Rectal smooth muscle tissue (tissue), 1 donor: Measurements from ENCODE around the gene COLEC11.
"Not testable (repeated sequence)": the region's sequence is repeated elsewhere in the genome, so short reads cannot be mapped to it uniquely, and the experiment has no call there.

Source experiments
- H3K27ac ChIP-seq: one replicate; pipeline ENCODE4 v1.7.0; 2013; ENCODE audit warnings: low read depth, low read length, inconsistent platforms
- H3K27me3 ChIP-seq: one replicate; pipeline ENCODE4 v1.7.0; 2013; ENCODE audit warnings: low read length; ENCODE audit not compliant: control insufficient read depth, insufficient read depth
- H3K36me3 ChIP-seq: one replicate; pipeline ENCODE4 v1.7.0; 2013; ENCODE audit warnings: low read length; ENCODE audit not compliant: control insufficient read depth, insufficient read depth
- H3K4me1 ChIP-seq: one replicate; pipeline ENCODE4 v1.7.0; 2013; ENCODE audit warnings: low read length; ENCODE audit not compliant: control insufficient read depth, insufficient read depth
- H3K4me3 ChIP-seq: one replicate; pipeline ENCODE4 v1.7.0; 2013; ENCODE audit warnings: low read length
- H3K9ac ChIP-seq: one replicate; pipeline ENCODE4 v1.7.0; 2013; ENCODE audit warnings: low read length

COLEC11 gene

DNA sequence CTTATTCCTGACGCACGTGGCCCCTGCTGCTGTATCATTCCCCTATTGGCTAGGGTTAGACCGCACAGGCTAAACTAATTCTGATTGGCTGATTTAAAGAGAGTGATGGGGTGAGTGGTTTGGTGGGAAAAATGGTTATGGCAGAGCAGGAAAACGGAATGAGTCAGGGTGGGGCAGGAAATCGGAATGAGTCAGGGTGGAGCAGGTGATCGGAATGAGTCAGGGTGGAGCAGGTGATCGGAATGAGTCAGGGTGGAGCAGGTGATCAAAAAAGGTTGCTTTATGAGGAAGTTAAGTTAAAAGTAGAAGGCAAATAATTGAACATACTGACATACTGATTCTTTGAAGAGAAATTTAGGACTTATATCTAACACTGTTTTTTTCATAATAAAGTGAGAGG lies 65.7 kb downstream of the COLEC11 start:
- not testable (repeated sequence) for H3K27me3 ChIP-seq, H3K4me1 ChIP-seq, H3K36me3 ChIP-seq, H3K4me3 ChIP-seq, H3K9ac ChIP-seq, H3K27ac ChIP-seq

DNA sequence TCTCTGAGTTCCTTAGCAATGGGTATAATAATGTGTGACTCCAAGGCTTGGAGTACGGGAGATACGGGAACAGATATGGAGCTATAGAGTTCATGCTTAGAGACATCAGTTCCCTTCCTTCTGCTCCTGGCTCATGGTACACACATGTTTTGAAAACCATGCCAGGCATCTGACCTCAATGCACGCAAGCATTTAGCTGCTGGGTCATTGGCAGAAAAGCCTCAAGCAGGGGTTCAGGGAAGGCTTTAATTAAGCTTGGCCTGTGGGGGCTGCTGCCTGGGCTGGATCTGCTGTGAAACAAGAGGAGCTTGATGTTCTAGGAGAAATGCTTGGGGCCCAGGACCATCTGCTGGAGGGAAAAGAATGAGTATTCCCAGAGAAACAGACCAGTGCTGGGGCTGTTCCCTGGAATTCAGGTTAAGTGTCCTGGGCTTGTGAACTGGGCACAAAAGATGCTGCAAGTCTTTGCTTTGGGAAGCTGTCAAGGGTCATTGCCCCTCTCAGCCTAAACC lies 66.3 kb downstream of the COLEC11 start:
- Histone ChIP-seq H3K9ac (no peak overlapping the region), H3K36me3 (no peaks in the 10 kb centered on the region), H3K27me3 (no peaks in the 10 kb centered on the region), H3K4me3 (no peak overlapping the region), H3K4me1 (no peaks in the 10 kb centered on the region), H3K27ac (no peak overlapping the region)

DNA sequence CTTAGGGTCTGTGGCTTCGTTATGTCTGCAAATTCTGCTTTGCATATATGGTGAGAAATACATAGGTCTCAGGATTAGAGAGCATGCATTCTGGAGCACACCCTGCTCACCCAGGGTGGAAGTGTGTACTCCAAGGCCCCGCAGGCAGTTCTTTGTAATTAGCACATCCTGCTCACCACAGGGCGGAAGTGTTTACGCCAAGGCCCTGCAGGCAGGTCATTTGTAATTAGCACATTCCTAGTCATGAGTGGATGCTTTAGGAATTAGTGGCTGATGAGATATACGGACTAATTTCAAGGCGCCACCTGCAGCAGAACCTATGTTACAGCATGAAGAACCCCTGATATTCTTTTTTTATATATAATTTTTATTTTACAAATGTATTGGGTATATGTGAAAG lies 67.3 kb downstream of the COLEC11 start:
- H3K27ac ChIP-seq: no peak overlapping the region
- no peaks in the 10 kb centered on the region for H3K4me1 ChIP-seq
- no peaks in the 10 kb centered on the region for H3K27me3 ChIP-seq
- H3K9ac ChIP-seq: no peak overlapping the region
- H3K36me3 ChIP-seq: no peaks in the 10 kb centered on the region
- no peak overlapping the region for H3K4me3 ChIP-seq

DNA sequence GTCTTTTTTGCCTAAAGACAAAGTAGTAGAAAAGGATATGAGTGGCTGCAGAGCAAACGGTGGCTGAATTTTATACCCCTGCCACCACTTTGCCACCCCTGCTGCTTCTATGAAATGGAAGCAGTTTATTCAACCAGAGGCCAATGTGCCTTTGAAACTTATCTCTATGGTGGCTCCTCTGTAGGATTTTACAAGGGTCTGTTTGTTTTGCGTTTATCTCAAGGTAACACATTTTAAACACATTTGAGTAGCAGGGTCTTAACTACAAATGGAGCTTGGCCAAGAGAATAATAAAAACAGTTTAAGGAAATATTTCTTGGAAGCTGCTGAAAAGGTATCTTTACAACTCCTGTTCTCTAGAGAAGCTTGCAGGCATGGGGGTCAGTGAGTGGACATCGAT lies 69.2 kb downstream of the COLEC11 start:
- H3K27me3 ChIP-seq: no peaks in the 10 kb centered on the region

DNA sequence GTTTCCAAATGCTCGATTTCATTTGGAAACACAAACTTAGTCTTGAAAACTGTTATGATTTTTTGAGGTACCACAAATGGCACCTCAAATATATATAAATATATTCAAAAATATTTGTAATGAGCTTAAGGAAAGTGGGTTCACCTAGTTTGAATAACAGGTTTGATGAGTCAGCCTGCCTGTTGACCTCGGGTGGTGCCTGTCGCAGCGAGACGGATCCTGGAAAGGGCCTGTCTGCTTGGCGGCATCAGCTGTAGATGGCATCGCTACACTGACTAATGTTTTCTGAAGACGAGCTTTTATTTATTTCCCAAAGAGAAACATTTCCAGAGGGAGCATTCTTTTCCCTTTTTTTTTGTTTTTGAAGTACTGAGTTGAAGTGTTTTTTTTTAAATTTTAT lies 70.0 kb downstream of the COLEC11 start:
- Histone ChIP-seq H3K36me3 (no peaks in the 10 kb centered on the region), H3K27ac (no peak overlapping the region), H3K4me3 (no peak overlapping the region), H3K4me1 (no peaks in the 10 kb centered on the region), H3K27me3 (no peaks in the 10 kb centered on the region), H3K9ac (no peak overlapping the region)

More for the DNA sequence above, 69.2 kb downstream of the COLEC11 start:
- Histone ChIP-seq H3K4me3 (no peak overlapping the region), H3K9ac (no peak overlapping the region), H3K27ac (no peak overlapping the region), H3K4me1 (no peaks in the 10 kb centered on the region), H3K36me3 (no peaks in the 10 kb centered on the region)

DNA sequence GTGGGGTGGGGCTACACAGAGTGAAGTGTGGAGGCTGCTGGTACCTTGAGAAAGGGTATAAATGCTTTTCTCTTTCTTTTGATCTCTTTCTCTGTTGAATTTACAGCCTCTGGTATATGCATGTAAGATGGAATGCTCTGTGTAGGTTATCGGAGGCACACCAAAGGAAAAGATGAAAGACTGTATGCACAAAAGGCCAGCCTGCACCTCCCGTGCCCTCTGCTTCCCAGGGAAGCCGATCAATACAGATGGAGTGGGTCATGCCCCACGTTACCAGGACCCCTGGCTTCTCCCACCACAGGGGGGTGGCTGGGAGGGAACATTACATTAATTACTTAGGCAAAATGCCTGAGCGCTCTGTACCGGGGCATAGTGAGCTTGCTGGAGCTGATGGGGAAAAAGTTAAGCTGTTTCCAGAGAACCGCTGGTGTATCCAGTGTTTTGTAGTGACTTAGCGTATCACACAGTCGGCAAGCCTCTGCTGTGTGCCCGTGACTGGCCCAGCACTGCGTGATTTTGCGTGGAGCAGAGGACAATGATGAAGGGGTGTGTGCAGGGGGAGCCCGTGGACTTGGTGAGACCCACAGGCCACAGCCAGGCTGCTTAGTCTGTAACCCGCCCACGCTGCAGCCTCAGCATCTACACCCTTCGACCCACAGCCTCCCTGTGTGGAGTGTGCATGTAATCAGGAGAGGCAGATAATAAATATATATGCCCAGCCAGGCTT lies 71.1 kb downstream of the COLEC11 start:
- H3K4me1 ChIP-seq: no peaks in the 10 kb centered on the region
- no peaks in the 10 kb centered on the region for H3K27me3 ChIP-seq
- H3K36me3 ChIP-seq: no peaks in the 10 kb centered on the region
- H3K9ac ChIP-seq: no peak overlapping the region
- H3K27ac ChIP-seq: no peak overlapping the region
- H3K4me3 ChIP-seq: no peak overlapping the region

DNA sequence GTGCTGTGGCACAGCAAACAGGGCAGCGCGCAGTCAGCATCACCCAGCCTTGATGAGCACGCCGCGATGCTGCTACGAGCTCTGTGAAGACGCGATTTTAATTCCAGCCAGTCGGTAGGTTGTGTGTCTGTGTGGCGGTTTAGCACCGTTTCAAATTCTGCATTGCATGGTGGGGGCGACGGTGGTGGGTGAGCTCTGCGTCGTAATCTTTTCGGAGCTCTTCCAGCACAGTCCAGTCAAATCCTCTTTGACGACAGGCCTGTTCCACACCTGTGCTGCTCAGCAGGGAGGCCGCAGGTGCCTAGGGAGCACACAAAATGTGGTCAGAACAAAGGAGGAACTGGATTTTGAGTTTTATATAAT lies 71.7 kb downstream of the COLEC11 start:
- no peaks in the 10 kb centered on the region for H3K36me3 ChIP-seq
- no peaks in the 10 kb centered on the region for H3K27me3 ChIP-seq
- no peak overlapping the region for H3K4me3 ChIP-seq

DNA sequence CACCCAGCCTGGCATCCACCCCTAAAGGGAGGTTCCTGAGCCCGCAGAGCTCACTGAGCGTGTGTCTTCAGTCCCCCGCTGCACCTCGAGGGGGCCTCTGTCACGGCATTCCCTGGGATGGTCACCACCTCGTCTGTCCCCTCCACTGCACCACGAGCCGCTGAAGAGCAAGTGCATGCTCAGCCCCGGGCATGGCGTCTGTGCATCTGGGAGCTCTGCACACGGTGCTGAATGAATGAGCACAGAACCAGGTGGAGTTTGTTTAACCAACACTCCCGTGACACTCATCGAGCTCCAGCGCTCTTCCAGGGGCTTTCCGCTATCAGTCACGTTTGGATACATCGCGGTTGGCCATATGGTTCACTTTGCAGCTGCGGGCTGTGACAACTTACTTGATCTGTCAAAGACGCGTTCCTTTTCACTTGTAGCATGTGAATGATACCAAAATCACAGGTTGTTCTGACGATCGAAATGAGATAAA lies 72.3 kb downstream of the COLEC11 start:
- Histone ChIP-seq H3K27ac (no peak overlapping the region), H3K27me3 (no peaks in the 10 kb centered on the region), H3K4me3 (no peak overlapping the region), H3K36me3 (no peaks in the 10 kb centered on the region), H3K4me1 (no peaks in the 10 kb centered on the region), H3K9ac (no peak overlapping the region)

More for the DNA sequence above, 71.7 kb downstream of the COLEC11 start:
- H3K9ac ChIP-seq: no peak overlapping the region
- no peaks in the 10 kb centered on the region for H3K4me1 ChIP-seq
- no peak overlapping the region for H3K27ac ChIP-seq

DNA sequence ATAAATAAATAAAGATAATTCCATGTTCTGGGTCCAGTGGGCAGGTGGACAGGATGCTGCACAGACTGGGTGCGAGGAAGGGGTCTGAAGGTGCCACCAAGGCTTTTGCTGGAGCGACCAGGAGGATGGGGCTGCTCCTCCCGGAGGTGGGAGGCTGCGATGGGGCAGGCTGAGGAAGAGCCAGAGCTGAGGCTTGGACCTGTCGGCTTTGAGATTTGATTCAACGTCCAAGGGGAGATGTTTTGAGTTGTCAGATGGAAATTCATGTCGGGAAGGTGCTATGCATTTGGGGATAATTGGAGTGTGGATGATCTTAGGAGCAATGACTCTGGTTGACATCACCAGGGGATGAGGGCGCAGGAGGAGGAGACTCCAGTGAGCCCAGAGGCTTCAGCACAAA lies 74.7 kb downstream of the COLEC11 start:
- no peaks in the 10 kb centered on the region for H3K36me3 ChIP-seq
- H3K4me3 ChIP-seq: no peak overlapping the region
- H3K27me3 ChIP-seq: no peaks in the 10 kb centered on the region
- H3K4me1 ChIP-seq: no peaks in the 10 kb centered on the region
- H3K9ac ChIP-seq: no peak overlapping the region
- no peak overlapping the region for H3K27ac ChIP-seq

DNA sequence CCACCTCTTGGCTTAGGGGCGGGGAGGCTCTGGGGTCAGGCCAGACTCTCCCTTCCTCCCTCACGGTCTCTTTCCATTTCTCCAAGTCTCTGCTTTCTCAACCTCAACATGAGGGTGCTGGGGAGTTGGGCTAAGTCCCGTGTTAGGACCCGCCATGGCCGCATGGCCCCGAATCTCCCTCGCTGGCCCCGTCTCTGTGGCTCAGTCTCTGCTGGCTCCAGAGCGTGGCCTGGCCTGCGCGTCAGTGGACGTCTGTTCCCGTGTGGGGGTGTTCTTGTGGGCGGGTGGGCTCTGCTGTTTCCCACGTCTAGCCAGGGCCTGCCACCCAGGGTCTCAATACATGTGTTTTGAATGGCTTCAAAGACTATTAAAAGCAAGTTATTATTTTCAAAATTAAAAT lies 75.5 kb downstream of the COLEC11 start:
- no peaks in the 10 kb centered on the region for H3K36me3 ChIP-seq
- no peak overlapping the region for H3K9ac ChIP-seq
- H3K4me1 ChIP-seq: no peaks in the 10 kb centered on the region
- no peaks in the 10 kb centered on the region for H3K27me3 ChIP-seq
- H3K27ac ChIP-seq: no peak overlapping the region
- H3K4me3 ChIP-seq: no peak overlapping the region

DNA sequence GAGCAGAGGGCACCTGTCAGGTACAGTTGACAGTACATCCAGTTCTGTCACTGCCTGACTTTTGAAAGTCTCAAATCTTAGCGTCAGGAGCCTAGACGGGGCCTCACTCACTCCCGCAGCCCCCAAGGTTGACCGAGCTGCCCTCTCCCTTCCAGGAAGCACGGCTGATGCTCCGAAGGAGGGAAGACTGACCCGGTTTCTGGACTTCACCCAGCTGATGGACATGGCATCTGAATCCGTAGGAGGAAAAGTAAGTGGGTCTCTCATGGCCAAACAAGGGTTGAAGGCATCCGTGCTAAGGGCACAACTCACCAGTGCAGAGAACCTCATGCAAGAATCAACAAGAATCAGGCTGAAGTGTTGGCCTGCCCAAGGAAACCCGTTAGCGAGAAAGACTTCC lies 76.0 kb downstream of the COLEC11 start:
- no peaks in the 10 kb centered on the region for H3K27me3 ChIP-seq
- no peak overlapping the region for H3K4me3 ChIP-seq
- H3K4me1 ChIP-seq: no peaks in the 10 kb centered on the region
- no peaks in the 10 kb centered on the region for H3K36me3 ChIP-seq
- no peak overlapping the region for H3K9ac ChIP-seq
- H3K27ac ChIP-seq: no peak overlapping the region

DNA sequence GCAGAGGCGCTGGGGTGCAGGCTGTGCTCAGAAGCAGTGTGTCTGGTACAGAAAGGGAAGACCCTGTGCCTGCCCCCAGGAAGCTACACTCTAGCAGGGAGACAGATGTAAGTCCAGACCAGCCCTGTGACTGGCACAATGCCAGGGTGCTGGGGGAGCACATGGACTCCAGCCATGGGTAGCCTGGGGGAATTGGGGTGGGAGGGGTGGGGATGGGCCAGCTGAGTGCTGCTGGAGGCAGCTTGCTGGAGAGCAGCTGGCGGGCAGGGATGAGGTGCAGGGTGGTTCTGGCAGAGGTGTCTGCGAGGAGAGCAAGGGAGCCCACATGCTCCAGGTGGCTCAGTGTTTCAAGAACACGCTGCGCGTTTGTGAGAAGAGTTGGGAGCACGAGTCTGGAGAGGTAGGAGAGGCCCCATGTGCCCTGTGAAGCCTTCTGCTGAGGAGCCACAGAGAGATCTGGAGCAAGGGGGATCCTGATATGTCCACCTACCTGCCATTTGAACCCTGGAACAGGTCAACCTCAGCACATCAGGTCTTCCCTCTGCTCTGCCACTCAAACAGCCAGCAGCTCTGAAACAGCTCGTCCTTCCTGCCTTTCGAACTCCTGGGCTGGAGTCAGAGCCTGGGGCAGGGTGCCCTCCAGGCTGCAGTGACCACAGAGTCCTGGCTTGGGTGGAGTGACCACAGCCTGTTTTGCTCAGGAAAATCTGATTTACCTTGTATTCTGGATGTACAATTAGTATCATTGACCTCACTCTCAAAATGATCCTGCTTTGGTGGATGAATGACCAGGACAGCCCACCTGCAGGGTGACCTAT lies 78.2 kb downstream of the COLEC11 start:
- Histone ChIP-seq H3K36me3 (no peaks in the 10 kb centered on the region), H3K9ac (no peak overlapping the region), H3K27ac (no peak overlapping the region), H3K27me3 (no peaks in the 10 kb centered on the region), H3K4me3 (no peak overlapping the region), H3K4me1 (no peaks in the 10 kb centered on the region)
